KMS-11 (cell line): ENCODE data around the gene XPC.

ENCODE experiments used
- H2AFZ ChIP-seq: fragments of 200-600 bp; sonication (generic); 2 replicates; pipeline ENCODE4 v1.6.1; 2016; ENCODE audit warnings: antibody characterized with exemption, mixed run types, low read depth
- H3K27ac ChIP-seq: fragments of 200-600 bp; sonication (generic); 2 replicates; pipeline ENCODE4 v1.6.1; 2016; ENCODE audit warnings: mild to moderate bottlenecking, mixed run types
- H3K27me3 ChIP-seq: fragments of 200-600 bp; sonication (generic); 2 replicates; pipeline ENCODE4 v1.6.1; 2017; ENCODE audit warnings: mild to moderate bottlenecking, low read depth, mixed run types, moderate library complexity; ENCODE audit not compliant: insufficient read depth
- H3K36me3 ChIP-seq: fragments of 200-600 bp; sonication (generic); 2 replicates; pipeline ENCODE4 v1.6.1; 2017; ENCODE audit warnings: mild to moderate bottlenecking, mixed run types; ENCODE audit not compliant: insufficient read depth
- H3K4me1 ChIP-seq: fragments of 200-600 bp; sonication (generic); 2 replicates; pipeline ENCODE4 v1.6.1; 2016; ENCODE audit warnings: mild to moderate bottlenecking, low read depth, mixed run types; ENCODE audit not compliant: poor library complexity, severe bottlenecking
- H3K4me2 ChIP-seq: fragments of 200-600 bp; sonication (generic); 2 replicates; pipeline ENCODE4 v1.7.0; 2016; ENCODE audit warnings: mild to moderate bottlenecking, mixed run types
- H3K4me3 ChIP-seq: fragments of 200-600 bp; sonication (generic); IDR thresholded peaks from 2 replicates; pipeline ENCODE4 v1.6.1; 2017; ENCODE audit warnings: low read depth, low read length, mixed read lengths; ENCODE audit not compliant: insufficient read depth
- H3K79me2 ChIP-seq: fragments of 200-600 bp; sonication (generic); 2 replicates; pipeline ENCODE4 v1.6.1; 2016; ENCODE audit warnings: low read depth, mixed run types; ENCODE audit not compliant: insufficient read depth
- H3K9ac ChIP-seq: fragments of 200-600 bp; sonication (generic); 2 replicates; pipeline ENCODE4 v1.6.1; 2016; ENCODE audit warnings: mild to moderate bottlenecking, mixed run types
- H4K20me1 ChIP-seq: fragments of 200-600 bp; sonication (generic); 2 replicates; pipeline ENCODE4 v1.6.1; 2016; ENCODE audit warnings: mild to moderate bottlenecking, mixed run types; ENCODE audit not compliant: insufficient read depth
- TF ChIP-seq, protein P1 (sequence below): fragments of 200-600 bp; sonication (generic); conservative IDR thresholded peaks from 2 replicates; pipeline ENCODE4 v1.6.1; 2017; ENCODE audit warnings: low read depth, mild to moderate bottlenecking, antibody characterized with exemption, low read length, moderate library complexity, mixed read lengths

The XPC gene

DNA sequence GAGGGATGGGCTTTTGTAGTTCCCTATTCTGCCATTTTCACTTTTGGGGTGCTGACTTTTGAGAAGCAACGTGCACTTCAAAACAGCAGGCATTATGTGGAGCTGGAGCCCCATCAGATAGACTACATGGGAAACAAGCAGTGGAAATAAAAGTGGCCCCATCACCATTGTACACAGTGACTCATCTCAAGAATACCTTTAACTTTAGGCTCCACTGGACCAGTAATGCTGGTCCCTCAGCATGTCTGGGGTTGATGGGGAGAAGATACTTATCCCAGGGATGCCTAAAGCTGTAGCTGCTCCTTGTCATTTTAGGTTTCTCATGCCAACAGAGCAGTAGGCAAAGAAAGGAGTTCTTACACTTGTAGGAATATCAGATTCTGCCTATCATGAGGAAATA, 45.2 kb upstream of the XPC start:
- Histone ChIP-seq H3K9ac (no peak overlapping the region), H2AFZ (no peak overlapping the region), H3K27ac (no peak overlapping the region), H3K4me3 (no peak overlapping the region), H3K27me3 (no peaks in the 10 kb centered on the region), H3K4me1 (no peaks in the 10 kb centered on the region), H3K79me2 (no peaks in the 10 kb centered on the region), H4K20me1 (no peaks in the 10 kb centered on the region), H3K4me2 (no peak overlapping the region), H3K36me3 (no peaks in the 10 kb centered on the region)
- TF ChIP-seq, protein P1, sequence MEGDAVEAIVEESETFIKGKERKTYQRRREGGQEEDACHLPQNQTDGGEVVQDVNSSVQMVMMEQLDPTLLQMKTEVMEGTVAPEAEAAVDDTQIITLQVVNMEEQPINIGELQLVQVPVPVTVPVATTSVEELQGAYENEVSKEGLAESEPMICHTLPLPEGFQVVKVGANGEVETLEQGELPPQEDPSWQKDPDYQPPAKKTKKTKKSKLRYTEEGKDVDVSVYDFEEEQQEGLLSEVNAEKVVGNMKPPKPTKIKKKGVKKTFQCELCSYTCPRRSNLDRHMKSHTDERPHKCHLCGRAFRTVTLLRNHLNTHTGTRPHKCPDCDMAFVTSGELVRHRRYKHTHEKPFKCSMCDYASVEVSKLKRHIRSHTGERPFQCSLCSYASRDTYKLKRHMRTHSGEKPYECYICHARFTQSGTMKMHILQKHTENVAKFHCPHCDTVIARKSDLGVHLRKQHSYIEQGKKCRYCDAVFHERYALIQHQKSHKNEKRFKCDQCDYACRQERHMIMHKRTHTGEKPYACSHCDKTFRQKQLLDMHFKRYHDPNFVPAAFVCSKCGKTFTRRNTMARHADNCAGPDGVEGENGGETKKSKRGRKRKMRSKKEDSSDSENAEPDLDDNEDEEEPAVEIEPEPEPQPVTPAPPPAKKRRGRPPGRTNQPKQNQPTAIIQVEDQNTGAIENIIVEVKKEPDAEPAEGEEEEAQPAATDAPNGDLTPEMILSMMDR = no peak

DNA sequence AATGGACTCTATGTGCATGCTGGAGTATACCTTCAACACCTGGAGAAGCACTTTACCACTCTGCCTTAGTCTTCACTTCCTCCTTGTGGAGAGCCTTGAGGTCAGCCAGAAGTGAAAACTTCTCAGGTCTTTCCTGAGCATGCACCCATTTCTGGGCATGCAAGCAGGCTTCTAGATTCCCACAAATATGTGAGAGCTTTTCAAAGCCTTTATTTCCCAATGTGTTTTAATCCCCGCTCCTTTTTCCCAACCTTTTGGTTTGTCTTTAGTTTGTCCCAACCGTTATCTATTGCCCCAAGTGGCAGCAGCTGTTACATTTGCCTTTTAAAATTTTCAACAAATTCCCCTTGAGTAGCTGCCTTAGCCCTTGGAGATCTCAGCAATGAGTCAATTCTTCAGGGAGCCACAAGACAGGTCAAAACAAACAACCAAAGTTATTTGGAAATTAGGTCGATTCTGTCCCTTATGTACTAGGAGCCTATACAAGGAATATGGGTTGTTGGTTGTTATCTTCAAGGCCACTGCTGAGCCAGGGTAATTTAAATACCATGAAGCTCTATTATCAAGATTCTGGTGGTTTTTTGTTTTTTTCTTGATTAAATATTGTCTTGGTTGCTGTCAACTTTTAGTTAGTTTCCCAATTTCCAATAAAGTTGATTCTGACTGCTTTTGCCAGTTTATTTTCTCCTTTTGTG, 44.6 kb upstream of the XPC start:
- no peak overlapping the region for H2AFZ ChIP-seq
- H3K9ac ChIP-seq = no peak overlapping the region
- H3K4me2 ChIP-seq = no peak overlapping the region
- no peaks in the 10 kb centered on the region for H4K20me1 ChIP-seq
- H3K36me3 ChIP-seq = no peaks in the 10 kb centered on the region
- H3K4me1 ChIP-seq = no peaks in the 10 kb centered on the region
- H3K27me3 ChIP-seq = no peaks in the 10 kb centered on the region
- no peak overlapping the region for H3K27ac ChIP-seq
- H3K4me3 ChIP-seq = no peak overlapping the region
- no peaks in the 10 kb centered on the region for H3K79me2 ChIP-seq
- TF ChIP-seq, protein P1 = no peak

DNA sequence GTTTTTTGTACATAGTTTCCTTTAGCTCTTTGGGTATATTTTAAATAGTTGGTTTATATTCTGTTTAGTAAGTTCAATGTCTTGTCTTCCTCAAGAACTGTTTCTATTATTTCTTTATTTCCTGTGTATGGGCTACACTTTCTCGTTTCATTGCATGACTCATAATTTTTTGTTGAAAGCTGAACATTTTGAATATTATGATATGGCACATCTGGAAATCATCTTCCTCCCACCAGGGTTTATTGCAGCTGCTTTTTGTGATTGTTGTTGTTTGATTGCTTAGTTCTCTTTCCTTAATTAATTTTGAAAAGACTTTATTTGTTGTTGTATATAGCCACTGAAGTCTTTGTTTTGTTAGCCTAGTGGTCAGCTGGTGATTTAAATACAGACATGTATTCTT, 44.1 kb upstream of the XPC start:
- TF ChIP-seq, protein P1 = no peak
- H3K4me3 ChIP-seq = no peak overlapping the region

DNA sequence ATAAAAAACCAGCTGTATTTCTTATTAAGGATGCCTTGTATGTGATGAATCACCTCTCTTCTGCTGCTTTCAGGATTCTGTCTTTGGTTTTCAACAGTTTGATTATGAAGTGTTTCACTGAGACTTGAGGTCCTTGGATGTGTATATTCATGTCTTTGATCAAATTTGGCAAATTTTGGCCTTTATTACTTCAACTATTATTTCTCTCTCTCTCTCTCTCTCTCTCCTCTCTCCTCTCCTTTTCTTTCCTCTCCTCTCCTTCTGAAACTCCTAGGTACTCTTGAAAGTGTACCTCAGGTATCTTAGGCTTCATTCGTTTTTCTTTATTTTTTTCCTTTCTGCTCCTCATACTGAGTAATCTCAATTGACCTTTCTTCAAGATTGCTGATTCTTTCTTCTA, 43.5 kb upstream of the XPC start:
- H4K20me1 ChIP-seq = no peaks in the 10 kb centered on the region
- no peaks in the 10 kb centered on the region for H3K36me3 ChIP-seq
- H3K4me2 ChIP-seq = no peak overlapping the region
- H3K79me2 ChIP-seq = no peaks in the 10 kb centered on the region
- no peak overlapping the region for H3K27ac ChIP-seq
- H3K4me1 ChIP-seq = no peaks in the 10 kb centered on the region
- TF ChIP-seq, protein P1 = no peak
- H3K4me3 ChIP-seq = no peak overlapping the region
- no peak overlapping the region for H2AFZ ChIP-seq
- no peak overlapping the region for H3K9ac ChIP-seq
- no peaks in the 10 kb centered on the region for H3K27me3 ChIP-seq

More for the DNA sequence above, 44.1 kb upstream of the XPC start:
- Histone ChIP-seq H3K27ac (no peak overlapping the region), H3K79me2 (no peaks in the 10 kb centered on the region), H4K20me1 (no peaks in the 10 kb centered on the region), H3K36me3 (no peaks in the 10 kb centered on the region), H3K4me1 (no peaks in the 10 kb centered on the region), H3K9ac (no peak overlapping the region), H3K27me3 (no peaks in the 10 kb centered on the region), H2AFZ (no peak overlapping the region), H3K4me2 (no peak overlapping the region)
